GM13977 (cell line): Measurements from ENCODE around the gene TMEM132D.

Source experiments
- DNase-seq: peaks from one replicate; pipeline ENCODE4 v3.0.0; 2012; ENCODE audit warnings: low spot score
- in situ Hi-C: fragments of 300-500 bp; cut with MboI; formaldehyde crosslinking; loops from one replicate; pipeline ENCODE4 v1.12.0; 2022; ENCODE audit warnings: low sequenced_read_pairs, low pct_unique_long_range_greater_than_20kb, mixed read lengths, inconsistent platforms; ENCODE audit not compliant: unreplicated experiment
- TF ChIP-seq, protein P1 (sequence below): IDR thresholded peaks from 2 replicates; pipeline ENCODE4 v1.5.1; 2012; ENCODE audit warnings: mild to moderate bottlenecking, control low read depth; ENCODE audit not compliant: insufficient read depth; ENCODE audit errors: extremely low read depth, missing control alignments

The TMEM132D gene

DNA sequence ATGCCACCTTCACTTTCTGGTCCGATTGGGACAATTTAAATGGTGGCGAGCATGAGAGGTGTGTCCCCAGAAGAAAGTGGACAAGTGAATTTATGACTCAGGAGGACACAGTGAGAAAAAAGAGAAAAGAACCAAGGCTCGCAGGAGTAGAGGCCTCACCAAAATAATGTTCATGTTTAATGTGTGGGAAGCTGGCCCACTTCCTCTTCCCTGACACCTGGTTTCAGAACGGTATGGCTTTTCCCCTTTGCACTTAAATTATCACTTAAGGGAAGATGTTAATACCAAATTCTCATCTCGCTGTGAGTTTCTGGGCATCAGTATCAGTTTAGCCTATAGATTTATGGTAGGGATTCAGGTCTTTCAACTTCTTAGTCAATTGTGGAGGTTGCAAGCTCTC, 824.1 kb downstream of the TMEM132D start:
- no peak for DNase-seq
- TF ChIP-seq, protein P1, sequence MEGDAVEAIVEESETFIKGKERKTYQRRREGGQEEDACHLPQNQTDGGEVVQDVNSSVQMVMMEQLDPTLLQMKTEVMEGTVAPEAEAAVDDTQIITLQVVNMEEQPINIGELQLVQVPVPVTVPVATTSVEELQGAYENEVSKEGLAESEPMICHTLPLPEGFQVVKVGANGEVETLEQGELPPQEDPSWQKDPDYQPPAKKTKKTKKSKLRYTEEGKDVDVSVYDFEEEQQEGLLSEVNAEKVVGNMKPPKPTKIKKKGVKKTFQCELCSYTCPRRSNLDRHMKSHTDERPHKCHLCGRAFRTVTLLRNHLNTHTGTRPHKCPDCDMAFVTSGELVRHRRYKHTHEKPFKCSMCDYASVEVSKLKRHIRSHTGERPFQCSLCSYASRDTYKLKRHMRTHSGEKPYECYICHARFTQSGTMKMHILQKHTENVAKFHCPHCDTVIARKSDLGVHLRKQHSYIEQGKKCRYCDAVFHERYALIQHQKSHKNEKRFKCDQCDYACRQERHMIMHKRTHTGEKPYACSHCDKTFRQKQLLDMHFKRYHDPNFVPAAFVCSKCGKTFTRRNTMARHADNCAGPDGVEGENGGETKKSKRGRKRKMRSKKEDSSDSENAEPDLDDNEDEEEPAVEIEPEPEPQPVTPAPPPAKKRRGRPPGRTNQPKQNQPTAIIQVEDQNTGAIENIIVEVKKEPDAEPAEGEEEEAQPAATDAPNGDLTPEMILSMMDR: no peak
- in situ Hi-C loops: no loop called here

DNA sequence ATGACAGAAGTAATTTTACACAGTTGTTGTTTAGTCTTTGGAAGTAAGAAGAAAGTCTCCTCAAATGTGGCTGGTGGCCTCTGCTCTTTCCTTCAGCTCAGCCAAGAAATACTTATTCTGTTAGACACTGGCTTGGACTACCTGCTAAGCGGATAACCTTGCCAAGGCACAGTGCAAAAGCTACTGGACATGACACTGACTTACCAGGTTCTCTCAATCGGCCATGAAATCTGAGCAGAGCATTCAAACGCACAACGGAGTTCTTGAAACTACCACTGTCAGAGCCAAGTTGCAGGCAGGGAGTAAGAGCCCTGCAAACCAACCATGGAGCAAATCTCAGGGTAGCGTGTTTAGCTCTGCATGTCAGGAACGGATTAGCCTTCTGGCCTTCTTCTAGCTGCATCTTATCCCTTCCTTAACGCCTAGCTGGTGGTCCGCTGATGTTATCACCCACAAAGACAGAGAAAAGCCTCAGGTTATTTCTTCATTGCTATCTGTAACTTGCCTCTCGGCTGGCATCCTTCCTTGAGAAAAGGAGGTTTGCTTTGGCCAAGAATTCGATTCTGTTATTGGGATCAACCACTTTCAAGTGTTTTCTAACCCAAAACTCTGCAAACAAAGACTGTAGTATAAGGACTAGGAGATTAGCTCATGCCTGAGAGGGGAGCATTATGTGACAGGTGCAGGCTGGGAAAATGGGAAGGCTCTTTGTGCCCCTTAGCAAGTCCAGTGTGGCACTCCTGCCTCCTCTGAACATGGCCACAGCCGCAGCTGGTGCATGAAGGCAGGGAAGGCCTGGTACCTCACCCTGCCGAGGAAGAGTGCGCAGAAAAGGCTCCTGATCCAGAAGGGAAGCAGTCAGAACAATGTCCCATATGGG, 827.1 kb downstream of the TMEM132D start:
- DNase-seq: no peak
- TF ChIP-seq, protein P1: no peak
- in situ Hi-C loops: no loop called here

DNA sequence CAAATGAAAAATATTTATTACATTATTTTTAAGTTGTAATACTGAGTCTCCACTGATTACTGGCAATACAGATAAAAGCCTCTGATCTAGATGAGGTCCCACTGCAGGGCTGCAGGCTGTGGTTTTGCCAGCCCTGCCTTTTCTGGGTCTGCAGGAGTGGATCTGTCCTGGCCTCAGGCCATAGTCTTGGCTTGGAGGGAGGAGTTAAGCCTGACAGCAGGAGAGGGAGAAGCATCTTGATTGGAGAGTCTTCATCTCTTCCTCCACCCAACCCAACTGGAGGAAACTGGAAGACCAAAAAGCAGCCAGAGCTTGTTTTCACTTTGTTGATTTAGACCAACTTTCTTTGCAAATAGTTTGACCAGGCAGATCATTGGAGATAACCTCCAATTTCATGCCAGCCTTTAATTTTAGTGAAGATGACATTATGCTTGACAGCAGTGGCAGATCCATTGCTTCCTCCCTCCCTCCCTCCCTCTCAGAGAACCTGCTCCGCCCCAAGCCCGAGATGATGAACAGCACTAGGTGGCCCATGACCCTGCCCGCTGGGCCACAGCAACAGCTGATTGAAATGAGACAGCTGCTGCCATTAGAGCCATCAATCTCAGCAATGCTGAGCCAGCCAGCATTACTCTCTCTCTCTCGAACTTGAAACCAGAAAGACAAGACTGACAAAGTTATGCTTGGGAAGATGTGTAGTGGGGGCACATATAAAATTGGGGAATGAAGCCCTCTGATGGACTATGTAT, 828.2 kb downstream of the TMEM132D start:
- in situ Hi-C loops: no loop called here
- TF ChIP-seq, protein P1: no peak
- no peak for DNase-seq

DNA sequence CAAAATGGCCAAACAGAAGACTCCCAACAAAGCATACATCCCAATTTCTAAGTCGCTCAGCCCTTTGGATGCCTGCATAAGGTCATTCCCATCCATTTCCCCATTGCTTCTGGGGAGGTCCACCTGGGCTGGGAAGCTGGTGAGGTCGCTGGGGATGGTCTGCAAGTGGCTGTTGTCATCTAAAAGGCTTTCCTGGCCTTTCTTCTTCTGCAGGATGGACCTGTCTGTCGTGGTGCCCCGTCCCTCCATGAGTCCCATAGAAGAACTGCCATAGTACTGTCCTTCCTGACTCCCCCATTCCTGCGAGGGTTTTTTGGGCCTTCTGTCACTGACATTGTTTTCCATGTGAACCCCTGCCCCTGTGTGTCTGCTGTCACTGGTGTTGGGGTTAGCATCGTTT, 829.4 kb downstream of the TMEM132D start:
- TF ChIP-seq, protein P1: no peak
- no peak for DNase-seq
- in situ Hi-C loops: no loop called here

DNA sequence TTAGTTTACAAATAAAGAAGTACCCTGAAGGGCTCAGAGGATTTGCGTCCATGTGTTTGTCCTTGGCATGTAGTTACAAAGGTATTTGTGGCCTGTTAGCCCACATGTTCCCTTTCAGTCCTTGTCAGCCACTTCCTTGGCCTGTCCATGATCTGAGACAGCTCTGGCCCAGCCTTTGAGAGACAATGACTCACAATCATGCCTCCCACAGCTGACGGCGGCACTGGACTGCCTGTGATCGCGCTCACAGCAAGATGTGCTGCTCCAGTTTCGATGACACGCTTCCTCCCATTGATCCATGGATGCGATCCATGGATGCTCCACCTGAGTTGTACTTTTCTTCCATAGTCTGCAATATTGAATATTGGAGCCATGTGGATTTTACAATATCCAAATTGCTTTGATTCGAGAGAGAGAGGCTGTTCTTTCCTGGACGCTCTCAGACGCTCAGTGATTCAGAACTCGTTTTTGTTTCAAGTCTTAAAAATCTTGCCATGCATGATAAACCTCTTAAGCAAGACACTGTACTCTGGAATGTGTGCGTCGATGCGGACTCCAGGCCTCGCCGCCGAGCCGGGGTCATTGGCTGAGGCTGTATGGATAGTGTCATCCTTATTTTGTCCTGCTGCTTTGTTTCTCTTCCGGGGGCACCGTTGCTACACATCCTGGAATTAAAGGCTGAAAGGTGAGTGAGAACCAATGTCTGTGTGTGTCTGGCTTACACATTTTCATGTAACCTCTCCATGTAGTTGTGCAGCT, 830.5 kb downstream of the TMEM132D start:
- no peak for DNase-seq
- TF ChIP-seq, protein P1: no peak
- in situ Hi-C loops: no loop called here

DNA sequence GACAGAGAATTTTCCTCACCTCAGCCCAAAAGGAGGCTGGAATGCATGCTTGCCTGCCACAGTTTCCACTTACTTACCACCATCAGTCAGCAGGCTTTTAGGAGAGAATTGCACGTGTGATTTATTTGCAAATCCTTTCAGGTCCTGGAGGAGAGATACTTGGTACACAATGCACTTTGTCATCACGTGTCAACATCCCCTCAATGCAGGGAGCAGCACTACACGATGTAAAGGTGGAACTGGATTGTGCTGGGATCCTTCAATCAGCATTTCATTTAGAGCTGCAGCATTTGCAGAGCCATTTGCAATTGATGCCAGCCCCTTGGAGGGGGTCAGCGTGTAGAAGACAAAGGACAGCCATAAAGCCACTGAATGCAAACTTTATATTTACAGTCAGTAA, 832.5 kb downstream of the TMEM132D start:
- TF ChIP-seq, protein P1: no peak

More for the DNA sequence above, 832.5 kb downstream of the TMEM132D start:
- in situ Hi-C loops: no loop called here
- no peak for DNase-seq
